ENCODE results near the gene ASAP2. TPM values are rescaled to one million over a fixed set of nuclear protein-coding genes. Genes with fewer than 3 reads are reported as not detected.

The ASAP2 gene
- total RNA-seq, 2 experiments from 2014 or later = 0.16 TPM; not detected in 1

GRCh38 chr2:9221223-9221622 lies 14.6 kb downstream of the ASAP2 start:
- TF ChIP-seq CTCF (IDR thresholded peaks at IDR 0.05) = no peak

GRCh38 chr2:9222239-9222892 lies 15.8 kb downstream of the ASAP2 start:
- H3K9me3 Mint-ChIP-seq = no peaks in the 10 kb centered on the region
- no peak overlapping the region for H3K4me3 Mint-ChIP-seq
- H3K36me3 Mint-ChIP-seq (ENCODE audit: low read depth) = no peaks in the 10 kb centered on the region
- Histone ChIP-seq H3K4me1 (ENCODE audit: insufficient read depth, low read length) (no peaks in the 10 kb centered on the region), H3K27ac (ENCODE audit: low read depth in 1 of 2, low read length in 2 of 2) (no peak overlapping the region), H3K9me3 (ENCODE audit: control insufficient read depth in 1 of 2, insufficient read depth in 1 of 2, low read length in 2 of 2) (no peaks in the 10 kb centered on the region), H3K27me3 (ENCODE audit: control insufficient read depth in 1 of 2, insufficient read depth in 2 of 2, low read length in 2 of 2) (no peaks in the 10 kb centered on the region), H3K36me3 (ENCODE audit: insufficient read depth, low read length) (no peaks in the 10 kb centered on the region), H3K4me3 (ENCODE audit: low read length) (no peak overlapping the region)
- no peak for TF ChIP-seq CTCF (IDR thresholded peaks at IDR 0.05)
- no peak for ATAC-seq (ENCODE audit: poor library complexity)
- no peak for DNase-seq
- intact Hi-C loops (cut with DNase I, micrococcal nuclease) = no loop called here
- H3K27me3 Mint-ChIP-seq = peaks cover 7% of the 10 kb centered on the region
- POLR2A ChIA-PET = no interaction called here
- H3K27ac Mint-ChIP-seq = no peak overlapping the region
- CTCF ChIA-PET = no interaction called here
- H3K4me1 Mint-ChIP-seq (ENCODE audit: low read depth) = no peaks in the 10 kb centered on the region

More at GRCh38 chr2:9221223-9221622, 14.6 kb downstream of the ASAP2 start:
- POLR2A ChIA-PET = no interaction called here
- no peaks in the 10 kb centered on the region for H3K36me3 ChIP-seq (ENCODE audit: insufficient read depth, low read length)
- CTCF ChIA-PET = no interaction called here
- no peaks in the 10 kb centered on the region for H3K4me1 ChIP-seq (ENCODE audit: insufficient read depth, low read length)
- no peak for ATAC-seq (ENCODE audit: poor library complexity)
- intact Hi-C loops (cut with DNase I, micrococcal nuclease) = no loop called here
- Mint-ChIP-seq H3K36me3 (ENCODE audit: low read depth) (no peaks in the 10 kb centered on the region), H3K27me3 (peaks cover 5% of the 10 kb centered on the region), H3K27ac (no peak overlapping the region), H3K4me3 (no peak overlapping the region), H3K9me3 (no peaks in the 10 kb centered on the region), H3K4me1 (ENCODE audit: low read depth) (no peaks in the 10 kb centered on the region)
- no peak for DNase-seq
- H3K27me3 ChIP-seq (ENCODE audit: control insufficient read depth in 1 of 2, insufficient read depth in 2 of 2, low read length in 2 of 2) = peaks cover 0 to 5% of the 10 kb centered on the region in 2 experiments
- H3K27ac ChIP-seq (ENCODE audit: low read depth in 1 of 2, low read length in 2 of 2) = no peak overlapping the region
- H3K9me3 ChIP-seq (ENCODE audit: control insufficient read depth in 1 of 2, insufficient read depth in 1 of 2, low read length in 2 of 2) = no peaks in the 10 kb centered on the region
- H3K4me3 ChIP-seq (ENCODE audit: low read length) = no peak overlapping the region

- H3K4me1 Mint-ChIP-seq (ENCODE audit: low read depth) = no peaks in the 10 kb centered on the region
- ATAC-seq (ENCODE audit: poor library complexity) (no peak), DNase-seq (no peak)
- no peaks in the 10 kb centered on the region for H3K4me1 ChIP-seq (ENCODE audit: insufficient read depth, low read length)
- H3K9me3 Mint-ChIP-seq = no peaks in the 10 kb centered on the region
- H3K27me3 Mint-ChIP-seq = peaks cover 12% of the 10 kb centered on the region
- ChIA-PET POLR2A (no interaction called here), CTCF (no interaction called here)
- intact Hi-C loops (cut with DNase I, micrococcal nuclease) = no loop called here
- no peak overlapping the region for H3K27ac ChIP-seq (ENCODE audit: low read depth in 1 of 2, low read length in 2 of 2)
- no peak for TF ChIP-seq CTCF (IDR thresholded peaks at IDR 0.05)
- H3K36me3 ChIP-seq (ENCODE audit: insufficient read depth, low read length) = no peaks in the 10 kb centered on the region
- H3K36me3 Mint-ChIP-seq (ENCODE audit: low read depth) = no peaks in the 10 kb centered on the region
- no peak overlapping the region for H3K4me3 Mint-ChIP-seq
- no peaks in the 10 kb centered on the region for H3K27me3 ChIP-seq (ENCODE audit: control insufficient read depth in 1 of 2, insufficient read depth in 2 of 2, low read length in 2 of 2)
- no peaks in the 10 kb centered on the region for H3K9me3 ChIP-seq (ENCODE audit: control insufficient read depth in 1 of 2, insufficient read depth in 1 of 2, low read length in 2 of 2)
- H3K27ac Mint-ChIP-seq = no peak overlapping the region
- no peak overlapping the region for H3K4me3 ChIP-seq (ENCODE audit: low read length)
Observed at GRCh38 chr2:9222893-9223287, 16.3 kb downstream of the ASAP2 start.
